Neural crest cell (in vitro differentiated cells): ENCODE data around the gene PZP. TPM values are rescaled to one million over a fixed set of nuclear protein-coding genes. Genes with fewer than 3 reads are reported as not detected.
"Not testable (repeated sequence)": the region's sequence is repeated elsewhere in the genome, so short reads cannot be mapped to it uniquely, and the experiment has no call there.

Experiments used
- DNase-seq: peaks from one replicate; pipeline ENCODE4 v3.0.0; 2021; ENCODE audit warnings: low read depth, mixed read lengths, low spot score
- H3K27ac Mint-ChIP-seq: one replicate; pipeline ENCODE4 v1.8.0; 2021; ENCODE audit warnings: mild to moderate bottlenecking, mixed read lengths; ENCODE audit not compliant: unreplicated experiment
- H3K27me3 Mint-ChIP-seq: 2 replicates; pipeline ENCODE4 v1.8.0; 2021; ENCODE audit warnings: low read depth, mild to moderate bottlenecking, mixed read lengths
- H3K36me3 Mint-ChIP-seq: 2 replicates; pipeline ENCODE4 v1.8.0; 2021; ENCODE audit warnings: low read depth, mild to moderate bottlenecking, mixed read lengths
- H3K4me1 Mint-ChIP-seq: 2 replicates; pipeline ENCODE4 v1.8.0; 2021; ENCODE audit warnings: mixed read lengths
- H3K4me3 Mint-ChIP-seq: one replicate; pipeline ENCODE4 v1.8.0; 2021; ENCODE audit warnings: mild to moderate bottlenecking, mixed read lengths
- H3K9me3 Mint-ChIP-seq: 2 replicates; pipeline ENCODE4 v1.8.0; 2021; ENCODE audit warnings: mixed read lengths
- total RNA-seq: library from RNA; stranded (reverse); gene quantifications from 2 replicates; pipeline ENCODE4 v1.2.1, GENCODE V29; 2021
- TF ChIP-seq, protein P1 (sequence below): fragments of 200-600 bp; sonication (generic); conservative IDR thresholded peaks from 2 replicates; pipeline ENCODE4 v1.5.0; 2021; ENCODE audit warnings: antibody characterized with exemption, mild to moderate bottlenecking

Gene PZP
- total RNA-seq, 1 donor from 2014 or later, result not detected

DNA sequence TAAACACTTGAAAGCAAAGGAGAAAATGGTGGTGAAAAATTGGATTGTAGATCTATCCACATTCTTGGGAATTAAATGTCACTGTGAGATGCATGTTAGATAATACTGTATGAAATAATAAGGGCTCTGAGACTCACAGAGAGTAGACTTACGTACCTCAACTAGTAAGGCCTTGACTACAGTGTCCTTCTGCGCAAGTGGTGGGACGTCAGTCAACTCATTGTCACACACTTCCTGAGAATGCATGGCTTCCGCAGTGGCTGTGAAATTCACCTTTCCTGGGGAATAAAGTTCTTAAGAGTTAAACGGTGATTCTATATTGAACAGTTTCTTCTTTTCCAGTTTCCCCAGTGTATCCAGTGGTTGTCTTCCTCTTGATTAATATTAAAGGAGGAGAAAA, 32.6 kb upstream of the PZP start:
- Mint-ChIP-seq H3K4me3 (no peak overlapping the region), H3K9me3 (no peaks in the 10 kb centered on the region), H3K4me1 (peaks cover 10% of the 10 kb centered on the region), H3K36me3 (peaks cover 3% of the 10 kb centered on the region), H3K27ac (no peak overlapping the region), H3K27me3 (no peaks in the 10 kb centered on the region)
- no peak for DNase-seq
- TF ChIP-seq, protein P1, sequence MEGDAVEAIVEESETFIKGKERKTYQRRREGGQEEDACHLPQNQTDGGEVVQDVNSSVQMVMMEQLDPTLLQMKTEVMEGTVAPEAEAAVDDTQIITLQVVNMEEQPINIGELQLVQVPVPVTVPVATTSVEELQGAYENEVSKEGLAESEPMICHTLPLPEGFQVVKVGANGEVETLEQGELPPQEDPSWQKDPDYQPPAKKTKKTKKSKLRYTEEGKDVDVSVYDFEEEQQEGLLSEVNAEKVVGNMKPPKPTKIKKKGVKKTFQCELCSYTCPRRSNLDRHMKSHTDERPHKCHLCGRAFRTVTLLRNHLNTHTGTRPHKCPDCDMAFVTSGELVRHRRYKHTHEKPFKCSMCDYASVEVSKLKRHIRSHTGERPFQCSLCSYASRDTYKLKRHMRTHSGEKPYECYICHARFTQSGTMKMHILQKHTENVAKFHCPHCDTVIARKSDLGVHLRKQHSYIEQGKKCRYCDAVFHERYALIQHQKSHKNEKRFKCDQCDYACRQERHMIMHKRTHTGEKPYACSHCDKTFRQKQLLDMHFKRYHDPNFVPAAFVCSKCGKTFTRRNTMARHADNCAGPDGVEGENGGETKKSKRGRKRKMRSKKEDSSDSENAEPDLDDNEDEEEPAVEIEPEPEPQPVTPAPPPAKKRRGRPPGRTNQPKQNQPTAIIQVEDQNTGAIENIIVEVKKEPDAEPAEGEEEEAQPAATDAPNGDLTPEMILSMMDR, result no peak

- H3K27ac Mint-ChIP-seq, H3K36me3 Mint-ChIP-seq, H3K4me3 Mint-ChIP-seq, H3K9me3 Mint-ChIP-seq, H3K27me3 Mint-ChIP-seq, DNase-seq: not testable (repeated sequence)
- H3K4me1 Mint-ChIP-seq, result peaks cover 10% of the 10 kb centered on the region
Measured at GRCh38 chr12:9240004-9240635, 31.9 kb upstream of the PZP start.

GRCh38 chr12:9237286-9237685, 29.1 kb upstream of the PZP start:
- Mint-ChIP-seq H3K27ac (no peak overlapping the region), H3K9me3 (no peaks in the 10 kb centered on the region), H3K4me1 (no peaks in the 10 kb centered on the region), H3K36me3 (peaks cover 5% of the 10 kb centered on the region), H3K4me3 (no peak overlapping the region), H3K27me3 (no peaks in the 10 kb centered on the region)
- TF ChIP-seq, protein P1, result no peak
- DNase-seq, result no peak

DNA sequence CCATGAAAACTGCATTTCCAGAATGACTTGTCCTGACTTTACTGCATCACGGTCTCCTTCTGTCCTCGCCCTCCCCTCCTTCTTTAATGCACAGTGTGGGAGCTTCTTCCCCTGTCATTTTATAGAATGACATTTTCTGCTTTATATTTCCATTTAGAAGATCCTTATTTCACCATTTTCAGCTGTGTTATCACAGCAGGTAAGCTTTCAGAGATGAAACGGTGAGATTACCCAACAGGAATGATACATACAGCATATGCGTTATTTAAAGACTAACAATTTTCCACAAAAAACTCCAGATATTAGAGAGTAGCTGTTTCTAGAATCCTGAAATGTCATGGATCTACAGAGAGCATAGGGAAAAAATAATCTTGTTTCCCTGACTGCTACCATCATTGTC, 27.3 kb upstream of the PZP start:
- TF ChIP-seq, protein P1, result no peak
- Mint-ChIP-seq H3K4me3 (no peak overlapping the region), H3K36me3 (peaks cover 5% of the 10 kb centered on the region), H3K27ac (no peak overlapping the region), H3K27me3 (no peaks in the 10 kb centered on the region), H3K9me3 (no peaks in the 10 kb centered on the region), H3K4me1 (no peaks in the 10 kb centered on the region)
- no peak for DNase-seq

GRCh38 chr12:9227950-9228349, 19.8 kb upstream of the PZP start:
- no peak overlapping the region for H3K4me3 Mint-ChIP-seq
- no peak for DNase-seq
- TF ChIP-seq, protein P1, result no peak
- no peaks in the 10 kb centered on the region for H3K27me3 Mint-ChIP-seq
- H3K4me1 Mint-ChIP-seq, result no peaks in the 10 kb centered on the region
- H3K9me3 Mint-ChIP-seq, result peaks cover 10% of the 10 kb centered on the region
- peaks cover 9% of the 10 kb centered on the region for H3K36me3 Mint-ChIP-seq
- no peak overlapping the region for H3K27ac Mint-ChIP-seq

- no peaks in the 10 kb centered on the region for H3K4me1 Mint-ChIP-seq
- H3K4me3 Mint-ChIP-seq, result no peak overlapping the region
- H3K36me3 Mint-ChIP-seq, result peaks cover 11% of the 10 kb centered on the region
- no peaks in the 10 kb centered on the region for H3K27me3 Mint-ChIP-seq
- H3K27ac Mint-ChIP-seq, result no peak overlapping the region
- H3K9me3 Mint-ChIP-seq, result peaks cover 20% of the 10 kb centered on the region
- DNase-seq, result no peak
- TF ChIP-seq, protein P1, result no peak
Measured at GRCh38 chr12:9223830-9224229, 15.6 kb upstream of the PZP start.
